A549 (cell line): ENCODE measurements around the gene IGF2. TPM values are rescaled to one million over a fixed set of nuclear protein-coding genes. Genes with fewer than 3 reads are reported as not detected.

ENCODE experiments used
- ATAC-seq, 2 experiments: fragments of 200-7000 bp in 1 of 2; fragments of >200 bp in 1 of 2; cut with Nextera tagmentation in 1 of 2; cut with Tn5 transposase in 1 of 2; 3 replicates each; pipeline versions ENCODE4 v1.8.0 to v1.9.1; 2018 to 2020; ENCODE audit warnings: mild to moderate bottlenecking in 1 of 2, moderate library complexity in 1 of 2
- CTCF ChIA-PET: fragments of 300-600 bp; sonication (Branson Sonifier 250); formaldehyde crosslinking; extraction: SDS; loops from one replicate; lab custom pipeline; 2021; ENCODE audit warnings: antibody characterized with exemption, inconsistent platforms; lab: Yijun Ruan, JAX
- POLR2A ChIA-PET: fragments of 350-600 bp; formaldehyde crosslinking; extraction: SDS; loops from one replicate; lab custom pipeline; 2021; ENCODE audit warnings: antibody characterized with exemption, inconsistent platforms; lab: Yijun Ruan, JAX
- DNase-seq, 2 experiments: peaks; one replicate each; pipeline versions ENCODE4 v3.0.0 to v3.0.0-alpha.2; 2011 to 2016; ENCODE audit warnings: low read depth in 1 of 2, low spot score in 1 of 2
- FAIRE-seq: peaks from 2 replicates; lab custom pipeline; 2011; peaks lifted over from hg19 to GRCh38; lab: Jason Lieb, UNC
- H3K27ac ChIP-seq, 2 experiments: fragments of >200 bp; sonication (Bioruptor Twin); formaldehyde crosslinking; 3 replicates each; pipeline ENCODE4 v1.5.1; 2016 to 2017
- H3K4me1 ChIP-seq: fragments of >200 bp; sonication (Bioruptor Twin); formaldehyde crosslinking; 3 replicates; pipeline ENCODE4 v1.6.1; 2016
- H3K4me2 ChIP-seq: fragments of >200 bp; sonication (Bioruptor Twin); formaldehyde crosslinking; 3 replicates; pipeline ENCODE4 v1.6.1; 2016
- H3K4me3 ChIP-seq: fragments of >200 bp; sonication (Bioruptor Twin); formaldehyde crosslinking; 3 replicates; pipeline ENCODE4 v1.5.1; 2016
- H3K9me3 ChIP-seq: fragments of >200 bp; sonication (Bioruptor Twin); formaldehyde crosslinking; 3 replicates; pipeline ENCODE4 v1.6.1; 2016
- BHLHE40 ChIP-seq: IDR thresholded peaks from 2 replicates; pipeline ENCODE4 v1.6.1; 2012; ENCODE audit warnings: low read depth, low read length, inconsistent platforms
- CBX2 ChIP-seq: fragments of 200-600 bp; sonication (generic); IDR thresholded peaks from 2 replicates; pipeline ENCODE4 v1.6.1; 2016; ENCODE audit warnings: low read depth, mild to moderate bottlenecking, borderline replicate concordance
- CEBPB ChIP-seq, 2 experiments: fragments of >200 bp in 1 of 2; sonication (Bioruptor Twin) in 1 of 2; formaldehyde crosslinking in 1 of 2; IDR thresholded peaks; 2 replicates each; pipeline ENCODE4 v1.6.1; 2012 to 2016
- CHD4 ChIP-seq: fragments of 200-600 bp; sonication (generic); IDR thresholded peaks from 2 replicates; pipeline ENCODE4 v1.6.1; 2016; ENCODE audit warnings: antibody characterized with exemption, mild to moderate bottlenecking, borderline replicate concordance
- EHMT2 ChIP-seq: fragments of 200-600 bp; sonication (generic); IDR thresholded peaks from 2 replicates; pipeline ENCODE4 v1.6.1; 2016; ENCODE audit warnings: antibody characterized with exemption, low read depth, mild to moderate bottlenecking, moderate library complexity
- EP300 ChIP-seq, 2 experiments: fragments of >200 bp; sonication (Bioruptor Twin); formaldehyde crosslinking; IDR thresholded peaks; 2 replicates in 1 of 2; 3 replicates in 1 of 2; pipeline ENCODE4 v1.6.1; 2016 to 2017
- FOXS1 ChIP-seq: fragments of 250-450 bp; sonication (Bioruptor Pico); IDR thresholded peaks from 2 replicates; pipeline ENCODE4 v1.5.0; 2020; ENCODE audit warnings: mild to moderate bottlenecking, moderate library complexity
- GATA3 ChIP-seq: IDR thresholded peaks from 2 replicates; pipeline ENCODE4 v1.6.1; 2012; ENCODE audit warnings: borderline replicate concordance
- HEYL ChIP-seq: fragments of 250-450 bp; sonication (Bioruptor Pico); IDR thresholded peaks from 2 replicates; pipeline ENCODE4 v1.8.0; 2021; ENCODE audit warnings: mild to moderate bottlenecking, moderate library complexity
- HOXB13 ChIP-seq: fragments of 250-450 bp; sonication (Bioruptor Pico); IDR thresholded peaks from 2 replicates; pipeline ENCODE4 v1.5.0; 2020; ENCODE audit warnings: low read depth, mild to moderate bottlenecking, moderate library complexity
- HOXB5 ChIP-seq: fragments of 250-450 bp; sonication (Bioruptor Pico); IDR thresholded peaks from 2 replicates; pipeline ENCODE4 v1.5.0; 2020; ENCODE audit warnings: mild to moderate bottlenecking, moderate library complexity
- JUN ChIP-seq, 2 experiments: fragments of >200 bp; sonication (Bioruptor Twin); formaldehyde crosslinking; IDR thresholded peaks; 2 replicates in 1 of 2; 3 replicates in 1 of 2; pipeline ENCODE4 v1.6.1; 2016 to 2017
- KDM5A ChIP-seq: fragments of 200-600 bp; sonication (generic); IDR thresholded peaks from 2 replicates; pipeline ENCODE4 v1.6.1; 2016; ENCODE audit warnings: antibody characterized with exemption, mild to moderate bottlenecking
- NFE2L2 ChIP-seq: fragments of 150-350 bp; conservative IDR thresholded peaks from 2 replicates; pipeline ENCODE4 v1.6.1; 2014; ENCODE audit warnings: low read length
- NR3C1 ChIP-seq: fragments of >200 bp; sonication (Bioruptor Twin); formaldehyde crosslinking; IDR thresholded peaks from 3 replicates; pipeline ENCODE4 v1.6.1; 2017
- PHF8 ChIP-seq: fragments of 200-600 bp; sonication (generic); IDR thresholded peaks from 2 replicates; pipeline ENCODE4 v1.6.1; 2016; ENCODE audit warnings: low read depth, mild to moderate bottlenecking, antibody characterized with exemption, moderate library complexity, borderline replicate concordance
- POLR2A ChIP-seq: IDR thresholded peaks from 2 replicates; pipeline ENCODE4 v1.6.1; 2012; ENCODE audit warnings: mild to moderate bottlenecking, low read length
- POLR2AphosphoS2 ChIP-seq: conservative IDR thresholded peaks from 2 replicates; pipeline ENCODE4 v1.6.1; 2012; ENCODE audit warnings: low read length, improper control_type of control experiment, inconsistent platforms
- RAD21 ChIP-seq, 2 experiments: fragments of >200 bp in 1 of 2; sonication (Bioruptor Twin) in 1 of 2; formaldehyde crosslinking in 1 of 2; IDR thresholded peaks in 1 of 2; conservative IDR thresholded peaks in 1 of 2; 2 replicates in 1 of 2; 3 replicates in 1 of 2; pipeline ENCODE4 v1.6.1; 2012 to 2018; ENCODE audit warnings: inconsistent platforms in 1 of 2
- RCOR1 ChIP-seq: fragments of 150-350 bp; IDR thresholded peaks from 2 replicates; pipeline ENCODE4 v1.6.1; 2014; ENCODE audit warnings: antibody characterized with exemption, low read length, low read depth
- RFX5 ChIP-seq: fragments of 450-650 bp; IDR thresholded peaks from 2 replicates; pipeline ENCODE4 v1.7.1; 2014; ENCODE audit warnings: antibody characterized with exemption, mild to moderate bottlenecking, moderate library complexity
- SMC3 ChIP-seq: fragments of >200 bp; sonication (Bioruptor Twin); formaldehyde crosslinking; IDR thresholded peaks from 3 replicates; pipeline ENCODE4 v1.6.1; 2018; ENCODE audit warnings: inconsistent platforms
- SREBF2 ChIP-seq: fragments of 450-650 bp; IDR thresholded peaks from 2 replicates; pipeline ENCODE4 v1.6.1; 2014; ENCODE audit warnings: mild to moderate bottlenecking, moderate library complexity
- TP53 ChIP-seq: fragments of 250-450 bp; sonication (Bioruptor Pico); IDR thresholded peaks from 2 replicates; pipeline ENCODE4 v1.5.0; 2021; ENCODE audit warnings: mild to moderate bottlenecking, moderate library complexity
- ZC3H11A ChIP-seq: fragments of 450-650 bp; IDR thresholded peaks from 2 replicates; pipeline ENCODE4 v1.6.1; 2014; ENCODE audit warnings: antibody characterized with exemption, mild to moderate bottlenecking
- ZFP36 ChIP-seq: fragments of 450-650 bp; IDR thresholded peaks from 2 replicates; pipeline ENCODE4 v1.6.1; 2014; ENCODE audit warnings: borderline replicate concordance; ENCODE audit not compliant: partially characterized antibody
- ZNF302 ChIP-seq: fragments of 250-450 bp; sonication (Bioruptor Pico); IDR thresholded peaks from 2 replicates; pipeline ENCODE4 v1.9.0; 2021; ENCODE audit warnings: inconsistent platforms, mild to moderate bottlenecking, moderate library complexity
- WGBS: methylation state at CpG from one replicate; pipeline ENCODE4 v1.1.6; 2017; ENCODE audit errors: missing lambda C conversion rate; 5-methylcytosine and 5-hydroxymethylcytosine counted together
- polyA plus RNA-seq, 4 experiments: library from polyadenylated mRNA; depleted of rRNA in 3 of 4; stranded (reverse); fragments of >200 nt; fragmentation: RNase III in 1 of 4; extraction: RNeasy Plus Mini Kit Qiagen cat#74134 plus additional on column Dnase treatment in 1 of 4; gene quantifications; 2 replicates in 3 of 4; 3 replicates in 1 of 4; pipeline ENCODE4 v1.2.3, GENCODE V29; 2011 to 2017
- TF ChIP-seq, protein P1 (sequence below): IDR thresholded peaks from 2 replicates; pipeline ENCODE4 v1.6.1; 2012
- TF ChIP-seq, protein P2 (sequence below): fragments of 450-650 bp; IDR thresholded peaks from 2 replicates; pipeline ENCODE4 v1.6.1; 2014; ENCODE audit warnings: antibody characterized with exemption
- TF ChIP-seq, protein P3 (sequence below): fragments of >200 bp; sonication (Bioruptor Twin); formaldehyde crosslinking; IDR thresholded peaks from 2 replicates; pipeline ENCODE4 v1.6.1; 2016
- TF ChIP-seq, protein P4 (sequence below): IDR thresholded peaks from 2 replicates; pipeline ENCODE4 v1.6.1; 2012; ENCODE audit warnings: low read depth, borderline replicate concordance

IGF2 gene
- polyA plus RNA-seq, 2 of the 4 experiments (the other 2 are of a cell fraction), result 2.0 to 2.9 TPM

DNA sequence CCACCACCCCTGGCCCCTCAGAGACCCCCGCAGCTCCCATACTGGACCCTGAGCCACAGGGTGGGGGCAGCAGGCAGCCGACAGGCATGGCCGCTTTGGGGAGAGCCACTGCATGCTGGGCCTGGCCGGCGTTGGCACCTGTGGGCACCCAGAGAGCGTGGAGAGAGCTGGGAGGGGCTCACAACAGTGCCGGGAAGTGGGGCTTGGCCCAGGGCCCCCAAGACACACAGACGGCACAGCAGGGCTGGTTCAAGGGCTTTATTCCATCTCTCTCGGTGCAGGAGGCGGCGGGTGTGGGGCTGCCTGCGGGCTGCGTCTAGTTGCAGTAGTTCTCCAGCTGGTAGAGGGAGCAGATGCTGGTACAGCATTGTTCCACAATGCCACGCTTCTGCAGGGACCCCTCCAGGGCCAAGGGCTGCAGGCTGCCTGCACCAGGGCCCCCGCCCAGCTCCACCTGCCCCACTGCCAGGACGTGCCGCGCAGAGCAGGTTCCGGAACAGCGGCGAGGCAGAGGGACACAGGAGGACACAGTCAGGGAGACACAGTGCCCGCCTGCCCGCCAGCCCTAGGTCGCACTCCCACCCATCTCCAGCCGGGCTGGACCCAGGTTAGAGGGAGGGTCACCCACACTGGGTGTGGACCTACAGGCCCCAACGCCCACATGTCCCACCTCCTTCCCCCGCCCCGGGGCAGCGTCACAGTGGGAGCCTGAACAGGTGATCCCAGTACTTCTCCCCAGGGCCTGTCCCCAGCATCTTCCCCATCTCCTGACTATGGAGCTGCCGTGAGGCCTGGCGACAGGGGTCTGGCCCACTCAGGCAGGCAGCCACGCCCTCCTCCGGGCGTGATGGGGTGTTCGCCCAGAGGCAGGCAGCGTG is 20.6 kb upstream of the IGF2 start:
- H3K27ac ChIP-seq, result no peak overlapping the region
- no peaks in the 10 kb centered on the region for H3K4me1 ChIP-seq
- CTCF ChIA-PET, result interaction anchor here (0.5 to 25.5 kb wide), 12 partner anchors 5 to 559 kb away, joined by 3 to 1333 read pairs (median 228); partner anchors contain the start of genes INS, MRPL23 and TH
- FAIRE-seq, result no peak
- no peak overlapping the region for H3K4me2 ChIP-seq
- TF ChIP-seq, protein P1, sequence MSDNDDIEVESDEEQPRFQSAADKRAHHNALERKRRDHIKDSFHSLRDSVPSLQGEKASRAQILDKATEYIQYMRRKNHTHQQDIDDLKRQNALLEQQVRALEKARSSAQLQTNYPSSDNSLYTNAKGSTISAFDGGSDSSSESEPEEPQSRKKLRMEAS, result no peak
- TF ChIP-seq NR3C1, result no peak
- TF ChIP-seq KDM5A, result no peak
- no peak for TF ChIP-seq EHMT2
- TF ChIP-seq GATA3, result no peak
- no peak for TF ChIP-seq ZC3H11A
- no peak for TF ChIP-seq SMC3
- no peak for TF ChIP-seq CBX2
- H3K9me3 ChIP-seq, result no peaks in the 10 kb centered on the region
- no peak overlapping the region for H3K4me3 ChIP-seq
- no peak for DNase-seq
- POLR2A ChIA-PET, result no interaction called here
- ATAC-seq, result no peak
- 53% methylated on average over 19 of the region's 36 CpGs for WGBS

DNA sequence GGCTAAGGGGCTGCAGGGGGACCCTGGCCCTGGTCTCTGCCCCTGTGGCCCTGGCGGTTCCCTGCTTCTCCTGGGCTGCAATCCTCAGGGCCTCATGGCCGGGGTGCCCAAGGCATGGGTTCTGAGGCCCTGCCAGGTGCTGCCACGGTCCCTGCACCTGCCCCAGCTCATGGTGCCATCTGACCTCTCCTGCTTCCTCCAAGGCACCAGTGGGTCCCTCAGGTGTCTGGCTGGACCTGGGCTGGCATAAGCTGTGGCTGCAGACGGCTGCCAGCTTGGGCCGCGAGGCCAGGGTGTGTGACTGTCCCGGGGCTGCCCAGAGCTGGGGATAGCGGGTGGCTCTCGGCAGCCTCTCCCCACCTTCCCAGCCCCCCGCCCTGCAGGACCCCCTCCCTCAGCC is 19.8 kb upstream of the IGF2 start:
- WGBS, result 71% methylated on average over 6 of the region's 10 CpGs
- Histone ChIP-seq H3K9me3 (no peaks in the 10 kb centered on the region), H3K4me1 (no peaks in the 10 kb centered on the region), H3K27ac (no peak overlapping the region), H3K4me2 (no peak overlapping the region), H3K4me3 (no peak overlapping the region)
- ATAC-seq (no peak), FAIRE-seq (no peak), DNase-seq (no peak)
- TF ChIP-seq POLR2AphosphoS2 (no peak), NFE2L2 (no peak), JUN (IDR thresholded peaks at IDR 0.05) (no peak), RAD21 (conservative IDR thresholded peaks at IDR 0.05 in 1 of 2, IDR thresholded peaks at IDR 0.05 in 1 of 2) (no peak), HOXB5 (CRISPR knock-in tag) (no peak), BHLHE40 (no peak), PHF8 (no peak), SREBF2 (no peak), HEYL (no peak), ZNF302 (CRISPR knock-in tag) (no peak), RFX5 (no peak), TP53 (CRISPR knock-in tag) (no peak), CEBPB (IDR thresholded peaks at IDR 0.05) (no peak), HOXB13 (CRISPR knock-in tag) (no peak)
- TF ChIP-seq, protein P2, sequence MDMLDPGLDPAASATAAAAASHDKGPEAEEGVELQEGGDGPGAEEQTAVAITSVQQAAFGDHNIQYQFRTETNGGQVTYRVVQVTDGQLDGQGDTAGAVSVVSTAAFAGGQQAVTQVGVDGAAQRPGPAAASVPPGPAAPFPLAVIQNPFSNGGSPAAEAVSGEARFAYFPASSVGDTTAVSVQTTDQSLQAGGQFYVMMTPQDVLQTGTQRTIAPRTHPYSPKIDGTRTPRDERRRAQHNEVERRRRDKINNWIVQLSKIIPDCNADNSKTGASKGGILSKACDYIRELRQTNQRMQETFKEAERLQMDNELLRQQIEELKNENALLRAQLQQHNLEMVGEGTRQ, result no peak
- TF ChIP-seq, protein P3, sequence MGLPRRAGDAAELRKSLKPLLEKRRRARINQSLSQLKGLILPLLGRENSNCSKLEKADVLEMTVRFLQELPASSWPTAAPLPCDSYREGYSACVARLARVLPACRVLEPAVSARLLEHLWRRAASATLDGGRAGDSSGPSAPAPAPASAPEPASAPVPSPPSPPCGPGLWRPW, result no peak
- POLR2A ChIA-PET, result no interaction called here
- CTCF ChIA-PET, result interaction anchor here (0.7 to 25.5 kb wide), 14 partner anchors 6 to 559 kb away, joined by 3 to 1333 read pairs (median 218); partner anchors contain the start of genes INS, MRPL23, SYT8 and TH

DNA sequence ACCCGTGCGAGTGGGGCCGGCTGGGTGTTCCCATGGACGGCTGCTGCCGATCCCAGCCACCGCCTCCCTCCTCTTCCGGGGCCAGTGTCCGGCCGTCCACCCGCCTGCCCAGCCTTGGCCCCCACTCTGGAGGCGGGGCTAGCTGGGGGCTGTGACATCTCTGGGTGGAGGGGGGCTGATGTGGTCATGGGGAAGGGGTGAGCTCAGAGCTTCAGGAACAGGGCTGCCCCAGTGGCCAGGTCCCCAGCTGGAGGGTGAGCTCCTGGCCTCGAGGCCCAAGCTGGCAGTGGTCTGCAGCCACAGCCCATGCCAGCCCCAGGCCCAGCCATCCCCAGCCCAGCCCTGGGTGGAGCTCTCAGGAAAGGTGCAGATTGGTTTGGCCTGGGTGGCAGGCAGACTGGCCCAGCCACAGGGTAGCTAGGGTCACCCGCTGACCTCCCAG is 19.1 kb upstream of the IGF2 start:
- Histone ChIP-seq H3K4me3 (no peak overlapping the region), H3K4me2 (no peak overlapping the region), H3K4me1 (no peaks in the 10 kb centered on the region), H3K9me3 (no peaks in the 10 kb centered on the region), H3K27ac (no peak overlapping the region)
- WGBS, result 70% methylated on average over 5 of the region's 13 CpGs
- ChIA-PET CTCF (interaction anchor here (0.7 to 25.5 kb wide), 16 partner anchors 6 to 582 kb away, joined by 3 to 1333 read pairs (median 104); partner anchors contain the start of genes INS, MRPL23, SYT8 and TH), POLR2A (no interaction called here)
- ATAC-seq (no peak), DNase-seq (no peak), FAIRE-seq (no peak)
- TF ChIP-seq FOXS1, result no peak
- no peak for TF ChIP-seq ZNF302 (CRISPR knock-in tag)
- TF ChIP-seq, protein P4, sequence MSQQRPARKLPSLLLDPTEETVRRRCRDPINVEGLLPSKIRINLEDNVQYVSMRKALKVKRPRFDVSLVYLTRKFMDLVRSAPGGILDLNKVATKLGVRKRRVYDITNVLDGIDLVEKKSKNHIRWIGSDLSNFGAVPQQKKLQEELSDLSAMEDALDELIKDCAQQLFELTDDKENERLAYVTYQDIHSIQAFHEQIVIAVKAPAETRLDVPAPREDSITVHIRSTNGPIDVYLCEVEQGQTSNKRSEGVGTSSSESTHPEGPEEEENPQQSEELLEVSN, result no peak
- TF ChIP-seq, protein P1, result no peak
- no peak for TF ChIP-seq POLR2AphosphoS2
- TF ChIP-seq GATA3, result no peak
- TF ChIP-seq TP53 (CRISPR knock-in tag), result no peak
- TF ChIP-seq CBX2, result no peak
- no peak for TF ChIP-seq HOXB5 (CRISPR knock-in tag)
- no peak for TF ChIP-seq CHD4
- no peak for TF ChIP-seq POLR2A
- TF ChIP-seq SREBF2, result no peak
- no peak for TF ChIP-seq EP300 (IDR thresholded peaks at IDR 0.05)
- no peak for TF ChIP-seq PHF8
- TF ChIP-seq HOXB13 (CRISPR knock-in tag), result no peak
- TF ChIP-seq ZFP36, result no peak
- TF ChIP-seq, protein P2, result no peak
- no peak for TF ChIP-seq RCOR1
